CD4-positive, alpha-beta T cell treated with Interleukin-17A for 1 hour (primary cell): ENCODE measurements around the gene RB1.
A peak's percentile ranks its signal among the peaks of the same experiment; 100 is the strongest.

Experiments used
- DNase-seq: peaks from one replicate; pipeline ENCODE4 v3.0.0-alpha.2; 2020

Gene RB1

GRCh38 chr13:48303359-48304142 is at the start of gene RB1:
Gene RB1 (plus strand): TSS chr13:48303751. CDS start chr13:48303913, 162 bp downstream.
- DNase-seq, result peak; percentile 95

- no peak for DNase-seq
These were observed 49.7 kb upstream of the RB1 start for GRCh38 chr13:48253849-48254248.

- DNase-seq, result no peak
These were observed 48.5 kb upstream of the RB1 start for GRCh38 chr13:48255090-48255489.

- no peak for DNase-seq
These were observed 47.6 kb upstream of the RB1 start for GRCh38 chr13:48255954-48256353.

GRCh38 chr13:48258002-48258401 is 45.5 kb upstream of the RB1 start:
- DNase-seq, result no peak

GRCh38 chr13:48258430-48258829 is 45.1 kb upstream of the RB1 start:
- no peak for DNase-seq

- no peak for DNase-seq
These were observed 42.6 kb upstream of the RB1 start for GRCh38 chr13:48260970-48261369.

- no peak for DNase-seq
These were observed 40.4 kb upstream of the RB1 start for GRCh38 chr13:48263196-48263595.

- DNase-seq, result no peak
These were observed 39.5 kb upstream of the RB1 start for GRCh38 chr13:48264058-48264457.

- no peak for DNase-seq
These were observed 38.2 kb upstream of the RB1 start for GRCh38 chr13:48265217-48265815.

GRCh38 chr13:48266150-48266549 is 37.4 kb upstream of the RB1 start:
- no peak for DNase-seq

GRCh38 chr13:48266701-48267639 is 36.6 kb upstream of the RB1 start:
- DNase-seq, result no peak

GRCh38 chr13:48268019-48268418 is 35.5 kb upstream of the RB1 start:
- no peak for DNase-seq

- no peak for DNase-seq
These were observed 30.2 kb upstream of the RB1 start for GRCh38 chr13:48273346-48273745.

GRCh38 chr13:48275507-48275906 is 28.0 kb upstream of the RB1 start:
- no peak for DNase-seq

GRCh38 chr13:48278806-48279205 is 24.7 kb upstream of the RB1 start:
- DNase-seq, result no peak

GRCh38 chr13:48281556-48281955 is 22.0 kb upstream of the RB1 start:
- DNase-seq, result peak; percentile 20

- no peak for DNase-seq
These were observed 11.8 kb upstream of the RB1 start for GRCh38 chr13:48291730-48292129.

- no peak for DNase-seq
These were observed 10.9 kb upstream of the RB1 start for GRCh38 chr13:48292650-48293049.

- no peak for DNase-seq
These were observed 8.9 kb upstream of the RB1 start for GRCh38 chr13:48294653-48295052.

GRCh38 chr13:48295271-48295670 is 8.3 kb upstream of the RB1 start:
- DNase-seq, result no peak

- DNase-seq, result no peak
These were observed 7.0 kb upstream of the RB1 start for GRCh38 chr13:48296528-48296927.

- no peak for DNase-seq
These were observed 6.3 kb upstream of the RB1 start for GRCh38 chr13:48297131-48297786.
